ENCODE results near the gene DCLK3. TPM values are rescaled to one million over a fixed set of nuclear protein-coding genes. Genes with fewer than 3 reads are reported as not detected.

The DCLK3 gene
- total RNA-seq, 1 experiment from 2014 or later = 1.4 TPM

DNA sequence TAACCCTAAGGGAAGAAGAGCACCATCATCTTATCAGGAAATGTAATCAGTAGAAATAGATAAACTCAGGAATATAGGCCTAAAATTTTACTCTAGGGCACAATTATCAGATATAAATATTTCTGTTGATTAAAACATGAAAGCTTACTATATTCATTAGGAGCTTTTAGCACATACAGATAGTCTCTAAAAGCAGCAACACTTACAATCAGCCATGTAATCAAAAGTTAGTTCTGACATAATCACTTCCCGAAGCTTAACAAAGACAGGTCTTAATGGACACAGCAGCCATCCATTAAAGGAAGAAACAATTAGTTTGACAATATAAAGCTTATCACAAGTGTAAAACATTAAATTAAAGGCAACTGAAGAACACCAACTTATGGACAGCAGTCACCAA, 30.6 kb downstream of the DCLK3 start:
- Histone ChIP-seq H2AK5ac (ENCODE audit: insufficient read length, low read length) (no peak overlapping the region), H4K5ac (ENCODE audit: insufficient read length, low read depth, low read length) (no peak overlapping the region), H3K27me3 (ENCODE audit: insufficient read depth, low read length) (no peaks in the 10 kb centered on the region), H3K4ac (ENCODE audit: low read depth, low read length) (no peak overlapping the region), H4K91ac (ENCODE audit: insufficient read length, low read depth, low read length) (no peak overlapping the region), H3K27ac (ENCODE audit: insufficient read length, low read depth, low read length) (no peak overlapping the region), H4K8ac (replicated peaks; ENCODE audit: insufficient read length, low read depth, low read length) (no peak overlapping the region), H2AFZ (ENCODE audit: low read length) (no peak overlapping the region), H3T11ph (ENCODE audit: low read length) (no peak overlapping the region), H3K4me2 (ENCODE audit: insufficient read depth, insufficient read length, low read length) (no peak overlapping the region), H3K23ac (ENCODE audit: insufficient read length, low read depth, low read length) (no peak overlapping the region), H3K23me2 (ENCODE audit: insufficient read length, low read depth, low read length, poor library complexity, severe bottlenecking) (no peaks in the 10 kb centered on the region), H3K4me1 (ENCODE audit: insufficient read depth, low read length) (no peaks in the 10 kb centered on the region), H3K79me1 (ENCODE audit: insufficient read depth, low read depth, low read length, poor library complexity, severe bottlenecking) (no peaks in the 10 kb centered on the region), H2BK20ac (ENCODE audit: low read depth, low read length, poor library complexity, severe bottlenecking) (no peak overlapping the region), H2BK5ac (ENCODE audit: insufficient read length, low read length) (no peak overlapping the region), H2BK15ac (ENCODE audit: low read depth, low read length) (no peak overlapping the region), H3K9ac (ENCODE audit: extremely low read depth, insufficient read length, low read length) (no peak overlapping the region), H2BK12ac (ENCODE audit: insufficient read length, low read depth, low read length) (no peak overlapping the region), H2BK120ac (ENCODE audit: low read depth, low read length, poor library complexity, severe bottlenecking) (no peak overlapping the region), H3K18ac (ENCODE audit: insufficient read length, low read depth, low read length) (no peak overlapping the region), H3K9me3 (ENCODE audit: control insufficient read depth, low read depth, low read length) (no peaks in the 10 kb centered on the region), H4K20me1 (ENCODE audit: control insufficient read depth, insufficient read depth, insufficient read length) (no peaks in the 10 kb centered on the region), H3K14ac (ENCODE audit: insufficient read depth, low read length) (no peak overlapping the region), H3K56ac (ENCODE audit: insufficient read length, low read depth, low read length) (no peak overlapping the region), H3K79me2 (ENCODE audit: insufficient read depth, low read length) (no peaks in the 10 kb centered on the region)
- Mint-ChIP-seq H3K9me3 (no peaks in the 10 kb centered on the region), H3K27ac (no peak overlapping the region), H3K27me3 (ENCODE audit: low read depth) (peaks cover 4% of the 10 kb centered on the region), H3K4me3 (no peak overlapping the region), H3K36me3 (ENCODE audit: insufficient read depth in 1 of 3, low read depth in 3 of 3) (0 out of 7 replicates have a peak, but pooled peaks cover 0 to 3% (median 0%) of the 10 kb centered on the region in 3 experiments), H3K4me1 (no peaks in the 10 kb centered on the region)
- DNase-seq = no peak
- no CpG with 5 or more reads among the region's 1 CpG for WGBS (ENCODE audit: extremely low coverage, insufficient read length, low lambda C conversion rate)
- TF ChIP-seq, protein P1, sequence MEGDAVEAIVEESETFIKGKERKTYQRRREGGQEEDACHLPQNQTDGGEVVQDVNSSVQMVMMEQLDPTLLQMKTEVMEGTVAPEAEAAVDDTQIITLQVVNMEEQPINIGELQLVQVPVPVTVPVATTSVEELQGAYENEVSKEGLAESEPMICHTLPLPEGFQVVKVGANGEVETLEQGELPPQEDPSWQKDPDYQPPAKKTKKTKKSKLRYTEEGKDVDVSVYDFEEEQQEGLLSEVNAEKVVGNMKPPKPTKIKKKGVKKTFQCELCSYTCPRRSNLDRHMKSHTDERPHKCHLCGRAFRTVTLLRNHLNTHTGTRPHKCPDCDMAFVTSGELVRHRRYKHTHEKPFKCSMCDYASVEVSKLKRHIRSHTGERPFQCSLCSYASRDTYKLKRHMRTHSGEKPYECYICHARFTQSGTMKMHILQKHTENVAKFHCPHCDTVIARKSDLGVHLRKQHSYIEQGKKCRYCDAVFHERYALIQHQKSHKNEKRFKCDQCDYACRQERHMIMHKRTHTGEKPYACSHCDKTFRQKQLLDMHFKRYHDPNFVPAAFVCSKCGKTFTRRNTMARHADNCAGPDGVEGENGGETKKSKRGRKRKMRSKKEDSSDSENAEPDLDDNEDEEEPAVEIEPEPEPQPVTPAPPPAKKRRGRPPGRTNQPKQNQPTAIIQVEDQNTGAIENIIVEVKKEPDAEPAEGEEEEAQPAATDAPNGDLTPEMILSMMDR (conservative IDR thresholded peaks at IDR 0.05) = no peak

Data from H9 (cell line).